CD14-positive monocyte (primary cell): Measurements from ENCODE around the gene NFYC. TPM values are rescaled to one million over a fixed set of nuclear protein-coding genes. Genes with fewer than 3 reads are reported as not detected.
A peak's percentile ranks its signal among the peaks of the same experiment; 100 is the strongest.

Experiments
- DNase-seq, 3 donors: peaks; one replicate each; pipeline ENCODE4 v3.0.0-alpha.2; 2011 to 2022
- H2AFZ ChIP-seq: 2 replicates; pipeline ENCODE4 v1.6.0; 2012; ENCODE audit warnings: mild to moderate bottlenecking, low read depth, low read length, inconsistent platforms; ENCODE audit not compliant: insufficient read depth, poor library complexity, severe bottlenecking
- H3K27ac ChIP-seq, 2 donors: 1 replicate in 1 of 2; 2 replicates in 1 of 2; pipeline ENCODE4 v1.5.1; 2012 to 2013; ENCODE audit warnings: low read length in 2 of 2, control low read depth in 1 of 2, inconsistent platforms in 1 of 2, low read depth in 1 of 2, mild to moderate bottlenecking in 1 of 2
- H3K27me3 ChIP-seq, 2 donors: one replicate each; pipeline versions ENCODE4 v1.6.0 to v1.6.1; 2011 to 2013; ENCODE audit warnings: low read length in 2 of 2; ENCODE audit not compliant: control insufficient read depth in 2 of 2, insufficient read depth in 2 of 2
- H3K36me3 ChIP-seq, 2 donors: replicated peaks in 1 of 2; 1 replicate in 1 of 2; 2 replicates in 1 of 2; pipeline versions ENCODE4 v1.5.1 to v1.6.1; 2012 to 2013; ENCODE audit warnings: low read length in 2 of 2, control low read depth in 1 of 2, inconsistent platforms in 1 of 2, mild to moderate bottlenecking in 1 of 2; ENCODE audit not compliant: insufficient read depth in 2 of 2, control insufficient read depth in 1 of 2
- H3K4me1 ChIP-seq, 2 donors: 1 replicate in 1 of 2; 2 replicates in 1 of 2; pipeline versions ENCODE4 v1.5.1 to v1.6.1; 2012 to 2013; ENCODE audit warnings: low read length in 2 of 2, control low read depth in 1 of 2, inconsistent platforms in 1 of 2, mild to moderate bottlenecking in 1 of 2, moderate library complexity in 1 of 2; ENCODE audit not compliant: insufficient read depth in 2 of 2, control insufficient read depth in 1 of 2
- H3K4me2 ChIP-seq: replicated peaks from 2 replicates; pipeline ENCODE3; 2012; ENCODE audit warnings: low read length, moderate library complexity, mild to moderate bottlenecking; ENCODE audit not compliant: poor library complexity, severe bottlenecking; ENCODE audit errors: extremely low read depth
- H3K4me3 ChIP-seq, 3 experiments: fragments of 200-600 bp in 1 of 3; sonication (generic) in 1 of 3; replicated peaks in 1 of 3; 1 replicate in 2 of 3; 2 replicates in 1 of 3; pipeline ENCODE4 v1.5.1; 2011 to 2013; ENCODE audit warnings: low read length in 3 of 3, mild to moderate bottlenecking in 3 of 3, control low read depth in 2 of 3, low read depth in 2 of 3, inconsistent platforms in 1 of 3, moderate library complexity in 1 of 3
- H3K79me2 ChIP-seq: 2 replicates; pipeline ENCODE4 v1.6.0; 2012; ENCODE audit warnings: mild to moderate bottlenecking, control low read depth, inconsistent platforms, low read length, moderate library complexity; ENCODE audit not compliant: insufficient read depth
- H3K9ac ChIP-seq: 2 replicates; pipeline ENCODE4 v1.6.0; 2017; ENCODE audit warnings: low read length, mild to moderate bottlenecking; ENCODE audit not compliant: insufficient read depth, poor library complexity, severe bottlenecking
- H3K9me3 ChIP-seq, 2 donors: replicated peaks in 1 of 2; 1 replicate in 1 of 2; 2 replicates in 1 of 2; pipeline versions ENCODE4 v1.5.1 to v1.6.1; 2012 to 2013; ENCODE audit warnings: low read length in 2 of 2, control low read depth in 1 of 2; ENCODE audit not compliant: control insufficient read depth in 1 of 2, insufficient read depth in 1 of 2
- H4K20me1 ChIP-seq: 2 replicates; pipeline ENCODE4 v1.6.0; 2012; ENCODE audit warnings: mild to moderate bottlenecking, low read length, control low read depth, moderate library complexity; ENCODE audit not compliant: insufficient read depth
- H3K27ac Mint-ChIP-seq, 7 donors: one replicate each; pipeline ENCODE4 v1.8.0; 2020; ENCODE audit warnings: mild to moderate bottlenecking in 7 of 7, mixed read lengths in 7 of 7, moderate library complexity in 6 of 7, inconsistent platforms in 2 of 7
- H3K27me3 Mint-ChIP-seq, 3 donors: one replicate each; pipeline ENCODE4 v1.8.0; 2021 to 2022; ENCODE audit warnings: low read depth in 3 of 3, mild to moderate bottlenecking in 3 of 3, mixed read lengths in 3 of 3, moderate library complexity in 3 of 3, inconsistent platforms in 1 of 3
- H3K36me3 Mint-ChIP-seq, 2 donors: one replicate each; pipeline ENCODE4 v1.8.0; 2020; ENCODE audit warnings: mixed read lengths in 2 of 2, inconsistent platforms in 1 of 2, mild to moderate bottlenecking in 1 of 2
- H3K4me1 Mint-ChIP-seq: one replicate; pipeline ENCODE4 v1.8.0; 2020; ENCODE audit warnings: mild to moderate bottlenecking, mixed read lengths
- H3K4me3 Mint-ChIP-seq, 2 donors: one replicate each; pipeline ENCODE4 v1.8.0; 2020; ENCODE audit warnings: mild to moderate bottlenecking in 2 of 2, mixed read lengths in 2 of 2, moderate library complexity in 1 of 2
- H3K9me3 Mint-ChIP-seq, 7 donors: one replicate each; pipeline ENCODE4 v1.8.0; 2020 to 2022; ENCODE audit warnings: mixed read lengths in 7 of 7, mild to moderate bottlenecking in 6 of 7, moderate library complexity in 6 of 7, inconsistent platforms in 2 of 7
- WGBS: methylation state at CpG from one replicate; pipeline ENCODE4 v1.1.5; 2013; ENCODE audit warnings: missing lambda C conversion rate; ENCODE audit not compliant: insufficient coverage; 5-methylcytosine and 5-hydroxymethylcytosine counted together
- intact Hi-C, 2 donors: fragments of 100-400 bp; cut with micrococcal nuclease; formaldehyde crosslinking; loops; one replicate each; pipeline versions ENCODE4 v1.15.0 to v1.15.1; 2023
- polyA plus RNA-seq, 3 donors: library from polyadenylated mRNA; depleted of rRNA in 1 of 3; unstranded in 2 of 3; stranded (reverse) in 1 of 3; fragments of 300-500 nt in 2 of 3; fragments of >200 nt in 1 of 3; fragmentation: Illumina TruSeq in 2 of 3; gene quantifications; 1 replicate in 2 of 3; 2 replicates in 1 of 3; pipeline ENCODE4 v1.2.3, GENCODE V29; 2012 to 2021
- TF ChIP-seq, protein P1 (sequence below): fragments of 200-600 bp; IDR thresholded peaks from one replicate; pipeline ENCODE4 v1.8.0; 2022; ENCODE audit warnings: antibody characterized with exemption, mild to moderate bottlenecking

NFYC gene
- polyA plus RNA-seq, 3 donors: 61.2 to 142 (median 68.2) TPM

DNA sequence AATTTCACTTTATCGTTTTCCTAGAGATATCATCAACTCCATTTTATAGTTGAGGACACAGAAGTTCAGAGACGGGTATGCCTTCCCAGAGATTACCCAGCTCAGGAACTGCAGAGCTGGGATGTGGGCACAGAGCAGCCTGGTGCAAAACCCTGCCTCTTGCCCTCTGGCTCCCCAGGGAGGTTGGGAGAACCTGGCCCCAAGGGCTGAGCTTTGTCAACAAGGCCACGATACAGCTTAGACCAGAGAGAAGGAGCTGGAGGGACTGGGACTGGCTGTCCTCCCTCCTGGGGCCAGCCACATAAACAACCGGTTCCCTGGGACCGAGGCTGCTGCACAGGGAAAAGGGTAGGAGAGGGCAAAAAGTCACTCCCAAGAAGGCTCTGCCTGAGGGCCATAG is 29.8 kb upstream of the NFYC start:
- Histone ChIP-seq H3K9me3 (no peaks in the 10 kb centered on the region), H3K4me2 (no peak overlapping the region), H3K79me2 (no peaks in the 10 kb centered on the region), H3K27ac (no peak overlapping the region), H3K36me3 (no peaks in the 10 kb centered on the region), H3K9ac (no peak overlapping the region), H3K4me3 (no peak overlapping the region), H3K27me3 (peaks cover 0 to 4% of the 10 kb centered on the region in 2 donors), H2AFZ (no peak overlapping the region), H3K4me1 (peaks cover 10 to 18% of the 10 kb centered on the region in 2 donors), H4K20me1 (no peaks in the 10 kb centered on the region)
- Mint-ChIP-seq H3K9me3 (no peaks in the 10 kb centered on the region), H3K36me3 (no peaks in the 10 kb centered on the region), H3K27me3 (peaks cover 2 to 6% (median 3%) of the 10 kb centered on the region in 3 donors), H3K27ac (no peak overlapping the region), H3K4me1 (peaks cover 11% of the 10 kb centered on the region), H3K4me3 (no peak overlapping the region)
- WGBS: 100% methylated on average over 1 of the region's 5 CpGs
- intact Hi-C loops: no loop called here
- TF ChIP-seq, protein P1, sequence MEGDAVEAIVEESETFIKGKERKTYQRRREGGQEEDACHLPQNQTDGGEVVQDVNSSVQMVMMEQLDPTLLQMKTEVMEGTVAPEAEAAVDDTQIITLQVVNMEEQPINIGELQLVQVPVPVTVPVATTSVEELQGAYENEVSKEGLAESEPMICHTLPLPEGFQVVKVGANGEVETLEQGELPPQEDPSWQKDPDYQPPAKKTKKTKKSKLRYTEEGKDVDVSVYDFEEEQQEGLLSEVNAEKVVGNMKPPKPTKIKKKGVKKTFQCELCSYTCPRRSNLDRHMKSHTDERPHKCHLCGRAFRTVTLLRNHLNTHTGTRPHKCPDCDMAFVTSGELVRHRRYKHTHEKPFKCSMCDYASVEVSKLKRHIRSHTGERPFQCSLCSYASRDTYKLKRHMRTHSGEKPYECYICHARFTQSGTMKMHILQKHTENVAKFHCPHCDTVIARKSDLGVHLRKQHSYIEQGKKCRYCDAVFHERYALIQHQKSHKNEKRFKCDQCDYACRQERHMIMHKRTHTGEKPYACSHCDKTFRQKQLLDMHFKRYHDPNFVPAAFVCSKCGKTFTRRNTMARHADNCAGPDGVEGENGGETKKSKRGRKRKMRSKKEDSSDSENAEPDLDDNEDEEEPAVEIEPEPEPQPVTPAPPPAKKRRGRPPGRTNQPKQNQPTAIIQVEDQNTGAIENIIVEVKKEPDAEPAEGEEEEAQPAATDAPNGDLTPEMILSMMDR: no peak
- DNase-seq: no peak

GRCh38 chr1:40662151-40662550 is 29.4 kb upstream of the NFYC start:
- H3K9me3 ChIP-seq: no peaks in the 10 kb centered on the region
- Mint-ChIP-seq H3K4me3 (no peak overlapping the region), H3K4me1 (peaks cover 11% of the 10 kb centered on the region), H3K27me3 (peaks cover 3 to 6% (median 3%) of the 10 kb centered on the region in 3 donors), H3K9me3 (no peaks in the 10 kb centered on the region), H3K36me3 (no peaks in the 10 kb centered on the region), H3K27ac (peak overlapping the region in 1 of 7 donors; percentile 1)
- peak in 1 of 3 donors; percentile 11 for DNase-seq
- no peak overlapping the region for H3K4me3 ChIP-seq
- H3K27ac ChIP-seq: no peak overlapping the region
- H4K20me1 ChIP-seq: no peaks in the 10 kb centered on the region
- H3K4me1 ChIP-seq: peaks cover 10 to 18% of the 10 kb centered on the region in 2 donors
- no peak overlapping the region for H3K9ac ChIP-seq
- intact Hi-C loops: no loop called here
- H2AFZ ChIP-seq: no peak overlapping the region
- no peaks in the 10 kb centered on the region for H3K36me3 ChIP-seq
- peaks cover 0 to 4% of the 10 kb centered on the region in 2 donors for H3K27me3 ChIP-seq
- 57% methylated on average over 5 of the region's 6 CpGs for WGBS
- H3K4me2 ChIP-seq: no peak overlapping the region
- TF ChIP-seq, protein P1: no peak
- no peaks in the 10 kb centered on the region for H3K79me2 ChIP-seq
